ENCODE data around the gene LGMN. TPM values are rescaled to one million over a fixed set of nuclear protein-coding genes. Genes with fewer than 3 reads are reported as not detected.
"Not testable (repeated sequence)": the region's sequence is repeated elsewhere in the genome, so short reads cannot be mapped to it uniquely, and the experiment has no call there.

Gene LGMN
- total RNA-seq, 2 donors from 2014 or later: 1.2 to 3.8 TPM

GRCh38 chr14:92693998-92694795 is 54.2 kb downstream of the LGMN start:
- Mint-ChIP-seq H3K36me3 (no peaks in the 10 kb centered on the region), H3K27ac (peak overlapping the region; percentile 14 to 31), H3K9me3 (no peaks in the 10 kb centered on the region)
- ATAC-seq (peak; percentile 73 to 78), DNase-seq (ENCODE audit: low spot score in 2 of 2) (no peak)

DNA sequence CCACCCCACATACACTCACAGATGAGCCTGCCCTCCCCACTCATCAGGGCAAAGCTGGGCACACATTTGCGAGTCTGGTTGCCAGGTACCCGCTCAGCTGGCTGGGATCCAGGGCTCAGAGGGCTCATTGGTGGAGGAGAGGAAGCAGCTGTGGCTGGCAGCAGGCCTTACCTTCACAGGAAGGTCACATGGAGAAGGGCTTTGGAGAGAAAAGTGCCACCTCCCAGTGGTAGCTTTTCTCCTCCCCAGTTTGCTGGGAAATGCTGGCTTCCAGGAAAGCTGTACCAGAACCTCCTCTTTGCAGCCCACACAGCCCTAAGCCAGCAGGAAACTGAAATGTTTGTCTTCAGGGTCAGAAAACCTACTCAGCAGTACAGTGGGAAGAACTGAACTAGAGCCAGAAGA is 55.6 kb downstream of the LGMN start:
- peak overlapping the region in 1 of 2 donors; percentile 58 for H3K27ac Mint-ChIP-seq
- DNase-seq (ENCODE audit: low spot score in 2 of 2): peak in 1 of 2 donors; percentile 42
- H3K9me3 Mint-ChIP-seq: no peaks in the 10 kb centered on the region
- H3K36me3 Mint-ChIP-seq: no peaks in the 10 kb centered on the region
- peak; percentile 6 to 12 for ATAC-seq

GRCh38 chr14:92690171-92691011 is 58.0 kb downstream of the LGMN start:
- H3K9me3 Mint-ChIP-seq: no peaks in the 10 kb centered on the region
- DNase-seq (ENCODE audit: low spot score in 2 of 2) (peak in 1 of 2 donors; percentile 28), ATAC-seq (peak; percentile 23 to 29)
- no peak overlapping the region for H3K27ac Mint-ChIP-seq
- H3K36me3 Mint-ChIP-seq: no peaks in the 10 kb centered on the region

DNA sequence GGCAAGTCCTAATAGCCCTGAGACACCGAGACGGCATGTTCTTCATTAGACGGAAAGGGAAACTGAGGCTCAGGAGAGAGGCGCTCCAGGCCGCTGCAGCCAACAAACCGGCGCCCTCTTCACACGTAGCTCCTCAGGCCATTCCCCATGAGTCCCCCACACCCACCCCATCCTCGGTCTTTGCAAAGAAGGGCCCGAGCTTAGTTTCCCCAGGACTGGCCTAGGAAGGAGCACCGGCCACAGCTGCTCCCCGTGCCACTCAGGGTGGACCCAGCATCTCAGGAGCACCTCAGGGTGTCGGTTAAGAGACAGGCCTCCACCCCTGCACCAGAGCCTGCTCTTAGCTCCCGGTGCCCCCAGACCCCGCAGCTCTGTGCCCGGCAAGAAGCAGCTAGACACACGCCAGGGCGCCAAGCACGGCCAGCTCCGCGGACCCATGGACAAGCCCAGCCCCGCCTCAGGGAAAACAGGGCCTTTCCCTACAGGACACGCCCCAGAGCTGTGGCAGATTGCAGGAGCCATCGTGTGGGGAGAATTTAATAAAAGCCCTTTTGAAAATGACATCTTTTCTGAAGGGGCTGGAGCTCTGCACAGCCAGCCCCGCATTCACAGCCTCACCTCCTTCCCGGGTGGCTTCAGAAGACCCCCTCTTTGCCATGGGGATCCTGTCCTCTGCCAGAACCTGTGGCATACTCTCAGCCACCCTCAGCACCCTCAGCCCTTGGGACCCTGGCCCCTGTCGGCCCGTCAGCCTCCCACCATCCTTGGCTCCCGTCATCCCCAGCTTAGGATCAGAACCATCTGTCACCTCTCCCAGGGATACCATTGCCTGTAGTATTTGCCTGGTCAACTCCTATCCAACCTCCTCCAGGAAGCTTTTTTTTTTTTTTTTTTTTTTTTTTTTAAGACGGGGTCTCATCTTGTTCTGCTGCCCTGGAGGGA is 59.7 kb downstream of the LGMN start:
- DNase-seq (ENCODE audit: low spot score in 2 of 2) (no peak), ATAC-seq (no peak)
- Mint-ChIP-seq H3K9me3 (no peaks in the 10 kb centered on the region), H3K36me3 (no peaks in the 10 kb centered on the region), H3K27ac (peak overlapping the region in 1 of 2 donors; percentile 76)

GRCh38 chr14:92687681-92688433 is 60.6 kb downstream of the LGMN start:
- ATAC-seq: no peak
- Mint-ChIP-seq H3K36me3 (no peaks in the 10 kb centered on the region), H3K9me3 (no peaks in the 10 kb centered on the region), H3K27ac (no peak overlapping the region)
- DNase-seq (ENCODE audit: low spot score in 2 of 2): no peak

GRCh38 chr14:92686900-92687427 is 61.5 kb downstream of the LGMN start:
- no peaks in the 10 kb centered on the region for H3K9me3 Mint-ChIP-seq
- H3K36me3 Mint-ChIP-seq: no peaks in the 10 kb centered on the region
- ATAC-seq (peak; percentile 74 to 82), DNase-seq (ENCODE audit: low spot score in 2 of 2) (peak; percentile 77 to 90)
- H3K27ac Mint-ChIP-seq: no peak overlapping the region

- DNase-seq (ENCODE audit: low spot score in 2 of 2) (peak in 1 of 2 donors; percentile 44), ATAC-seq (peak in 1 of 2 donors; percentile 34)
- no peak overlapping the region for H3K27ac Mint-ChIP-seq
Measured at GRCh38 chr14:92686411-92686899, 62.0 kb downstream of the LGMN start.

DNA sequence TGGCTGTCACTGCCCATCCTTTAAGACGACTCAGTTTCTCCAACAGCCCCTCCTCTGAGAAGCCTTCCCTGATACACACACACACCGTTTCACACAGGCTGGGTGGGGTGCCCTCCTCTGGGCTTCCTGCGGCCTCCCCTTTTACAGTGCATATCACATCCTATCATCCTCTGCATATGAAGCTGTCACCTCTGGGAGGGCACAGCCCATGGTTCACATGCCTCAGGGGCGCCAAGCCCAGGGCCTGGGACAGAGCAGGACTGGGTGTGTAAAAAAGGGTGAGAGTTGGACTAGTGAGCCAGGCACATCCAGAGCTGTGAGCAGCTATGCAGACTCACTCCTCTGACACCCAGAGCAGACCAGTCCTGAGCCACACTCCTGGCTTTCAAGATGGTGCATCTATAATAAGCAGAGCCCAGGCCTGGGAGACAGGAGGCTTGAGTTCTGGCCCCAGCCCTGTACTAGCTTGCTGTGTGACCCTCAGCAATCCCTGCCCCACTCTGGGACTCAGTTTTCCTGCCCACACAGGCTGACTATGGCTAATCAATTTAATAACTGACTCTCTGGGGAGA is 62.6 kb downstream of the LGMN start:
- no peaks in the 10 kb centered on the region for H3K9me3 Mint-ChIP-seq
- H3K36me3 Mint-ChIP-seq: no peaks in the 10 kb centered on the region
- no peak overlapping the region for H3K27ac Mint-ChIP-seq
- no peak for ATAC-seq
- DNase-seq (ENCODE audit: low spot score in 2 of 2): peak in 1 of 2 donors; percentile 45

More at GRCh38 chr14:92686411-92686899, 62.0 kb downstream of the LGMN start:
- Mint-ChIP-seq H3K36me3 (no peaks in the 10 kb centered on the region), H3K9me3 (no peaks in the 10 kb centered on the region)

DNA sequence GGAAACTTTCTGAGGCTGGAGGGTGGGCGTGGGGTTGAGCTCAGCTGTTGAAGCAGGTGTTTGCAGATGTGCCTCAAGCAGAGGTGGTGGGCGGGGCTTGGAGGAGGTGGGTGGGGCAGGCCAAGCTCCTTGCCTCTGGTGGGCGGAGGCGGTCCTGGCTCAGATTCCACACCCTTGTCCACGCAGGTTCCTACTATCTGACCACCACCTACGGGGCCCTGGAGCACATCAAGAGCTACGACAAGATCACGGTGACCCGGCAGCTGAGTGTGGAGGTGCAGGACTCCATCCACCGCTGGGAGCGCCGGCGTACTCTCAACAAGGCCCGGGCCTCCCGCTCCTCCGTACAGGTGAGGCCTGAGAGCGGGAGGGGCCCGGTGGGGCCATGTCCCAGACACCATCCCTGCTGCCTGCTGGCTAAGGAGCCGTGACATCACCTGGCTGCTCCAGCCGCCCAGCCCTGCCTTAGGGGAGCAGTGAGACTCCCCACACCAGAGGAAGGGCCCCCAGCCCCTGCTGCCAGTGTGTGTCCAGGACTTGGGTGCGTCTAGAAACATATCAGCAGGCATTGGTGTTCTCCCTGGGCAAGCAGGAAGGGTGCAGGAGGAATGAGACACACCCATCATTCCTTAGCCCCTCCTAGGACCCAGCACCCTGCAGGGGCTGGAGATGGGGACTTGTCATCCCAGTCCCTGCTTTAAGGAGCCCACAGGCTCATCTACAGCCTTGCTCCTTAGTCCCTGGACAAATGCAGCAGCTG is 63.4 kb downstream of the LGMN start:
- no peak overlapping the region for H3K27ac Mint-ChIP-seq
- no peaks in the 10 kb centered on the region for H3K9me3 Mint-ChIP-seq
- H3K36me3 Mint-ChIP-seq: peaks cover 0 to 3% of the 10 kb centered on the region in 2 donors
- DNase-seq (ENCODE audit: low spot score in 2 of 2) (peak in 1 of 2 donors; percentile 51), ATAC-seq (no peak)

GRCh38 chr14:92683041-92683440 is 65.4 kb downstream of the LGMN start:
- no peaks in the 10 kb centered on the region for H3K9me3 Mint-ChIP-seq
- peaks cover 7 to 19% of the 10 kb centered on the region in 2 donors for H3K36me3 Mint-ChIP-seq
- ATAC-seq: no peak
- DNase-seq (ENCODE audit: low spot score in 2 of 2): peak in 1 of 2 donors; percentile 16
- H3K27ac Mint-ChIP-seq: no peak overlapping the region

GRCh38 chr14:92680781-92681650 is 67.4 kb downstream of the LGMN start:
- Mint-ChIP-seq H3K27ac (no peak overlapping the region), H3K9me3 (no peaks in the 10 kb centered on the region), H3K36me3 (peaks cover 14 to 25% of the 10 kb centered on the region in 2 donors)
- ATAC-seq (peak; percentile 2 to 26), DNase-seq (ENCODE audit: low spot score in 2 of 2) (peak; percentile 75 to 80)

GRCh38 chr14:92680330-92680729 is 68.1 kb downstream of the LGMN start:
- not testable (repeated sequence) for ATAC-seq, H3K27ac Mint-ChIP-seq, H3K9me3 Mint-ChIP-seq
- peak in 1 of 2 donors; percentile 31 for DNase-seq (ENCODE audit: low spot score in 2 of 2)
- H3K36me3 Mint-ChIP-seq: peaks cover 20 to 25% of the 10 kb centered on the region in 2 donors

- Mint-ChIP-seq H3K36me3 (peaks cover 20 to 25% of the 10 kb centered on the region in 2 donors), H3K27ac (no peak overlapping the region), H3K9me3 (no peaks in the 10 kb centered on the region)
- no peak for ATAC-seq
- peak in 1 of 2 donors; percentile 37 for DNase-seq (ENCODE audit: low spot score in 2 of 2)
Measured at GRCh38 chr14:92679246-92679645, 69.2 kb downstream of the LGMN start.
